Measurements from ENCODE around the gene CFAP54. TPM values are rescaled to one million over a fixed set of nuclear protein-coding genes. Genes with fewer than 3 reads are reported as not detected.

Gene CFAP54
- polyA plus RNA-seq, 1 of the 3 experiments (the other 2 are of a cell fraction) = 0.87 TPM

DNA sequence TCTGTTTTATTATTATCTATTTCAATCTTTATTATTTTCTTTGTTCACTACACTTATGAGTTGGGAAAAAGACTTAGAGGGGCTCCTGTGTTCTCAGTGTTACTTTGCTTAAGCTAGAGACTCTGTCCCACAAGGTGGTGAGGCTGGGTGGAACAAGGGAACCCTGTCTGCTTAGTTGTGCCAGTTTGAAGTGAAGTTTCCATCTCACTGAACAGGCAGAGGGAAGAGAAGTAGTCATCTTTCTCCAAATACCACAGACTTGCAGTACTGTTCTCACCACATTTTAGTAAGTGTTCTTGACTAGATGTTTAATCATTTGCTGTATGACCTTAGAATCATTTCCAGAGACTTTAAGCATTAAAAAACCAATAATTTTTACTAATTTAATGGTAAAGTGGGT is 222.0 kb downstream of the CFAP54 start:
- ChIA-PET POLR2A (no interaction called here), CTCF (no interaction called here)
- H3K9ac ChIP-seq = no peak overlapping the region
- H3K9me2 ChIP-seq = no peaks in the 10 kb centered on the region
- no peak overlapping the region for H3K27ac ChIP-seq (ENCODE audit: low read depth in 2 of 2, low read length in 1 of 2)
- TF ChIP-seq FOSL2 (IDR thresholded peaks at IDR 0.05; ENCODE audit: borderline replicate concordance, low read depth) = no peak
- TF ChIP-seq, protein P1, sequence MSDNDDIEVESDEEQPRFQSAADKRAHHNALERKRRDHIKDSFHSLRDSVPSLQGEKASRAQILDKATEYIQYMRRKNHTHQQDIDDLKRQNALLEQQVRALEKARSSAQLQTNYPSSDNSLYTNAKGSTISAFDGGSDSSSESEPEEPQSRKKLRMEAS (IDR thresholded peaks at IDR 0.05; ENCODE audit: low read depth) = no peak
- TF ChIP-seq NFIC (IDR thresholded peaks at IDR 0.05; ENCODE audit: borderline replicate concordance) = no peak
- TF ChIP-seq TEAD4 (IDR thresholded peaks at IDR 0.05; ENCODE audit: borderline replicate concordance, insufficient read depth) = no peak
- no peak for TF ChIP-seq FOXM1 (IDR thresholded peaks at IDR 0.05; ENCODE audit: low read depth)
- no peak for TF ChIP-seq GATA2 (CRISPR knock-in tag; IDR thresholded peaks at IDR 0.05)
- TF ChIP-seq, protein P2, sequence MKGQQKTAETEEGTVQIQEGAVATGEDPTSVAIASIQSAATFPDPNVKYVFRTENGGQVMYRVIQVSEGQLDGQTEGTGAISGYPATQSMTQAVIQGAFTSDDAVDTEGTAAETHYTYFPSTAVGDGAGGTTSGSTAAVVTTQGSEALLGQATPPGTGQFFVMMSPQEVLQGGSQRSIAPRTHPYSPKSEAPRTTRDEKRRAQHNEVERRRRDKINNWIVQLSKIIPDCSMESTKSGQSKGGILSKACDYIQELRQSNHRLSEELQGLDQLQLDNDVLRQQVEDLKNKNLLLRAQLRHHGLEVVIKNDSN (IDR thresholded peaks at IDR 0.05; ENCODE audit: borderline replicate concordance, low read depth) = no peak
- no peak for TF ChIP-seq MEF2A (IDR thresholded peaks at IDR 0.05; ENCODE audit: borderline replicate concordance, low read depth)
- TF ChIP-seq, protein P3, sequence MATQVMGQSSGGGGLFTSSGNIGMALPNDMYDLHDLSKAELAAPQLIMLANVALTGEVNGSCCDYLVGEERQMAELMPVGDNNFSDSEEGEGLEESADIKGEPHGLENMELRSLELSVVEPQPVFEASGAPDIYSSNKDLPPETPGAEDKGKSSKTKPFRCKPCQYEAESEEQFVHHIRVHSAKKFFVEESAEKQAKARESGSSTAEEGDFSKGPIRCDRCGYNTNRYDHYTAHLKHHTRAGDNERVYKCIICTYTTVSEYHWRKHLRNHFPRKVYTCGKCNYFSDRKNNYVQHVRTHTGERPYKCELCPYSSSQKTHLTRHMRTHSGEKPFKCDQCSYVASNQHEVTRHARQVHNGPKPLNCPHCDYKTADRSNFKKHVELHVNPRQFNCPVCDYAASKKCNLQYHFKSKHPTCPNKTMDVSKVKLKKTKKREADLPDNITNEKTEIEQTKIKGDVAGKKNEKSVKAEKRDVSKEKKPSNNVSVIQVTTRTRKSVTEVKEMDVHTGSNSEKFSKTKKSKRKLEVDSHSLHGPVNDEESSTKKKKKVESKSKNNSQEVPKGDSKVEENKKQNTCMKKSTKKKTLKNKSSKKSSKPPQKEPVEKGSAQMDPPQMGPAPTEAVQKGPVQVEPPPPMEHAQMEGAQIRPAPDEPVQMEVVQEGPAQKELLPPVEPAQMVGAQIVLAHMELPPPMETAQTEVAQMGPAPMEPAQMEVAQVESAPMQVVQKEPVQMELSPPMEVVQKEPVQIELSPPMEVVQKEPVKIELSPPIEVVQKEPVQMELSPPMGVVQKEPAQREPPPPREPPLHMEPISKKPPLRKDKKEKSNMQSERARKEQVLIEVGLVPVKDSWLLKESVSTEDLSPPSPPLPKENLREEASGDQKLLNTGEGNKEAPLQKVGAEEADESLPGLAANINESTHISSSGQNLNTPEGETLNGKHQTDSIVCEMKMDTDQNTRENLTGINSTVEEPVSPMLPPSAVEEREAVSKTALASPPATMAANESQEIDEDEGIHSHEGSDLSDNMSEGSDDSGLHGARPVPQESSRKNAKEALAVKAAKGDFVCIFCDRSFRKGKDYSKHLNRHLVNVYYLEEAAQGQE (IDR thresholded peaks at IDR 0.05; ENCODE audit: low read depth, low read length) = no peak
- no peak for TF ChIP-seq RFX5 (IDR thresholded peaks at IDR 0.05; ENCODE audit: low read length)
- no peak for TF ChIP-seq SMC3 (IDR thresholded peaks at IDR 0.05; ENCODE audit: low read depth, low read length)
- TF ChIP-seq SIN3A (IDR thresholded peaks at IDR 0.05; ENCODE audit: borderline replicate concordance, low read depth, low read length) = no peak
- TF ChIP-seq TAF1 (IDR thresholded peaks at IDR 0.05; ENCODE audit: borderline replicate concordance, low read depth, low read length) = no peak
- H3K27me3 ChIP-seq (ENCODE audit: insufficient read depth) = peaks cover 5% of the 10 kb centered on the region; the same call in 1 of the 2 replicates
- H3K79me2 ChIP-seq (ENCODE audit: insufficient read depth) = no peaks in the 10 kb centered on the region
- H3F3A ChIP-seq (replicated peaks; ENCODE audit: insufficient read depth) = no peaks in the 10 kb centered on the region
- H2AFZ ChIP-seq (ENCODE audit: low read depth) = no peak overlapping the region
- no peaks in the 10 kb centered on the region for H3K36me3 ChIP-seq (replicated peaks in 1 of 2; ENCODE audit: control insufficient read depth in 1 of 2, insufficient read depth in 2 of 2, low read length in 1 of 2)
- H3K4me2 ChIP-seq = no peak overlapping the region
- H3K4me3 ChIP-seq (ENCODE audit: low read depth in 2 of 2, low read length in 1 of 2) = no peak overlapping the region
- no peaks in the 10 kb centered on the region for H3K9me3 ChIP-seq
- H3K4me1 ChIP-seq (ENCODE audit: control insufficient read depth in 1 of 2, insufficient read depth in 2 of 2, low read depth in 1 of 2, low read length in 1 of 2) = no peaks in the 10 kb centered on the region
- no peak for DNase-seq
- no peaks in the 10 kb centered on the region for H4K20me1 ChIP-seq (ENCODE audit: insufficient read depth)

DNA sequence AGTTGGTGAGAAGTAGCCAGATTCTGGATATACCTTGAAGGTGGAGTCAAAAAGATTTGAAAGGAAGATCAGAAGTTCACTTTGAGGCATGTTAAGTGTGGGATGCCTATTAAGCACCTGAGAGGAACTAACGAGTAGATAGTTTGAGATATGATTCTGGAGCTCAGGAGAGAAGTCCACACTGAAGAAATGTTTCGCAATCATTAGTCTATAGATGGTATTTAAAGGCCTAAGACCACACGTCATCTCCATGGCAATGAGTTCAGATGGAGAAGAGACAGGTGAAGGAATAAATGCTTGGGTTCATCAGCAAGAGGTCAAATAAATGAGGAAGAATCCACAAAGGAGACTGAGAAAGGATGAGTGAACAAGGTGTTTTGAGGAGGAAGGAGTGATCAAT is 224.8 kb downstream of the CFAP54 start:
- 11% methylated on average over 3 of the region's 3 CpGs for WGBS (ENCODE audit: low lambda C conversion rate)
- no peak for DNase-seq
- Histone ChIP-seq H3K4me1 (ENCODE audit: control insufficient read depth in 1 of 2, insufficient read depth in 2 of 2, low read depth in 1 of 2, low read length in 1 of 2) (no peaks in the 10 kb centered on the region), H3K4me2 (no peak overlapping the region), H3K9ac (no peak overlapping the region), H3K79me2 (ENCODE audit: insufficient read depth) (no peaks in the 10 kb centered on the region), H3F3A (replicated peaks; ENCODE audit: insufficient read depth) (no peaks in the 10 kb centered on the region), H3K27ac (ENCODE audit: low read depth in 2 of 2, low read length in 1 of 2) (no peak overlapping the region), H3K27me3 (ENCODE audit: insufficient read depth) (peaks cover 5% of the 10 kb centered on the region; the same call in 1 of the 2 replicates), H3K9me2 (no peaks in the 10 kb centered on the region), H3K4me3 (ENCODE audit: low read depth in 2 of 2, low read length in 1 of 2) (no peak overlapping the region), H4K20me1 (ENCODE audit: insufficient read depth) (no peaks in the 10 kb centered on the region), H3K36me3 (replicated peaks in 1 of 2; ENCODE audit: control insufficient read depth in 1 of 2, insufficient read depth in 2 of 2, low read length in 1 of 2) (no peaks in the 10 kb centered on the region), H3K9me3 (no peaks in the 10 kb centered on the region), H2AFZ (ENCODE audit: low read depth) (no peak overlapping the region)
- ChIA-PET CTCF (no interaction called here), POLR2A (no interaction called here)
- TF ChIP-seq POLR2AphosphoS5 (IDR thresholded peaks at IDR 0.05; ENCODE audit: low read depth, low read length) = no peak
- TF ChIP-seq FOSL2 (IDR thresholded peaks at IDR 0.05; ENCODE audit: borderline replicate concordance, low read depth) = no peak
- TF ChIP-seq GABPA (IDR thresholded peaks at IDR 0.05; ENCODE audit: low read depth) = no peak
- TF ChIP-seq YY1 (IDR thresholded peaks at IDR 0.05; ENCODE audit: low read depth) = no peak
- no peak for TF ChIP-seq ELF1 (IDR thresholded peaks at IDR 0.05)
- no peak for TF ChIP-seq FOXJ3 (CRISPR knock-in tag; IDR thresholded peaks at IDR 0.05)
- TF ChIP-seq NRF1 (IDR thresholded peaks at IDR 0.05; ENCODE audit: low read depth, low read length) = no peak
- TF ChIP-seq, protein P4, sequence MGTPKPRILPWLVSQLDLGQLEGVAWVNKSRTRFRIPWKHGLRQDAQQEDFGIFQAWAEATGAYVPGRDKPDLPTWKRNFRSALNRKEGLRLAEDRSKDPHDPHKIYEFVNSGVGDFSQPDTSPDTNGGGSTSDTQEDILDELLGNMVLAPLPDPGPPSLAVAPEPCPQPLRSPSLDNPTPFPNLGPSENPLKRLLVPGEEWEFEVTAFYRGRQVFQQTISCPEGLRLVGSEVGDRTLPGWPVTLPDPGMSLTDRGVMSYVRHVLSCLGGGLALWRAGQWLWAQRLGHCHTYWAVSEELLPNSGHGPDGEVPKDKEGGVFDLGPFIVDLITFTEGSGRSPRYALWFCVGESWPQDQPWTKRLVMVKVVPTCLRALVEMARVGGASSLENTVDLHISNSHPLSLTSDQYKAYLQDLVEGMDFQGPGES (IDR thresholded peaks at IDR 0.05; ENCODE audit: low read depth, low read length) = no peak
- TF ChIP-seq, protein P2 (IDR thresholded peaks at IDR 0.05; ENCODE audit: borderline replicate concordance, low read depth) = no peak
- no peak for TF ChIP-seq TAF1 (IDR thresholded peaks at IDR 0.05; ENCODE audit: borderline replicate concordance, low read depth, low read length)
- TF ChIP-seq, protein P5, sequence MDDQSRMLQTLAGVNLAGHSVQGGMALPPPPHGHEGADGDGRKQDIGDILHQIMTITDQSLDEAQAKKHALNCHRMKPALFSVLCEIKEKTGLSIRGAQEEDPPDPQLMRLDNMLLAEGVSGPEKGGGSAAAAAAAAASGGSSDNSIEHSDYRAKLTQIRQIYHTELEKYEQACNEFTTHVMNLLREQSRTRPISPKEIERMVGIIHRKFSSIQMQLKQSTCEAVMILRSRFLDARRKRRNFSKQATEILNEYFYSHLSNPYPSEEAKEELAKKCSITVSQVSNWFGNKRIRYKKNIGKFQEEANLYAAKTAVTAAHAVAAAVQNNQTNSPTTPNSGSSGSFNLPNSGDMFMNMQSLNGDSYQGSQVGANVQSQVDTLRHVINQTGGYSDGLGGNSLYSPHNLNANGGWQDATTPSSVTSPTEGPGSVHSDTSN (IDR thresholded peaks at IDR 0.05) = no peak
- TF ChIP-seq TCF12 (IDR thresholded peaks at IDR 0.05) = no peak
